Stimulated activated CD8-positive, alpha-beta memory T cell treated with anti-CD3 and anti-CD28 coated beads, Interleukin-7, amount 100 ng/mL, for 48 hours (primary cell): ENCODE results near the gene SCN1B.
"Not testable (repeated sequence)": the region's sequence is repeated elsewhere in the genome, so short reads cannot be mapped to it uniquely, and the experiment has no call there.

Experiments used
- DNase-seq, 2 donors: peaks; one replicate each; pipeline ENCODE4 v3.0.0-alpha.2; 2020; ENCODE audit warnings: low read depth in 1 of 2; ENCODE audit errors: extremely low read depth in 1 of 2

Gene SCN1B

GRCh38 chr19:35015954-35016351, 14.3 kb upstream of the SCN1B start:
- no peak for DNase-seq

DNA sequence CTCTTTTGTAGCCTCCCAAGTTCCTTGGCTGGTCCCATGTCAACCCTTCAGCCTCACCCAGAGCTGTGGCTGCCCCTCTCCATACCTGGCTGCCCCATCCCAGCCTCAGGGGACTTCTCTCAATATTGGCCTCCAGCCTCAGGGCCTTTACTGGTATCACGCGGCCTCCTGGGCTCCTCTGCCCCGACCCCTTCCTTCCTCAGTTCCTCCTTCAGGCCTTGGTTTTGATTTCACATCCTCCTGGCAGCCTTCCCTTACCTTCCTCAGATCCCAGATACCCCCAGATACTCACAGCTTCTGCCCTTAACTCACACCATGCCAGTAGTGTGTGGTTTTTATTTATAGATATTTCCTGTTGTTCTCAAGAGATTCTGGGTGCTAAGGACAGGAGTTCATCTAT, 12.8 kb upstream of the SCN1B start:
- no peak for DNase-seq

- no peak for DNase-seq
Measured at GRCh38 chr19:35018379-35018778, 11.9 kb upstream of the SCN1B start.

- no peak for DNase-seq
Measured at GRCh38 chr19:35019144-35019543, 11.1 kb upstream of the SCN1B start.

GRCh38 chr19:35021016-35021415, 9.3 kb upstream of the SCN1B start:
- DNase-seq = no peak

DNA sequence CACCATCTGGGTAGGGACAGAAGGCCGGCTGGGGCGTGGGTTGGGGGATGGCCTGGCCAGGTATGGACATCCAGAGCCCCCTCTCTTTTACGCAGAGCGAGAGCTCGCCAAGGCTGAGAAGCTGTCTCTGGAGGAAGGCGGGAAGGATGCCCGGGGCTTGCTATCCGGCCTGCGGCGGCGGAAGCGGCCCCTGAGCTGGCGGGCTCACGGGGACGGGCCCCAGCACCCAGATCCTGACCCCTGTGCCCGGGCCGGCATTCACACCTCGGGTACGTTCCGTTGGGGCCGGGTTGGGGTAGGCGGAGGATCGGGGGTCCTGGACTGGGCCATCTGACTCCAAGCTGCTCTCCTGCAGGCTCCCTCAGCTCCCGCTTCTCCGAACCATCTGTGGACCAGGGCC, 8.7 kb upstream of the SCN1B start:
- no peak for DNase-seq

- no peak for DNase-seq
Measured at GRCh38 chr19:35022460-35022859, 7.8 kb upstream of the SCN1B start.

GRCh38 chr19:35023428-35023827, 6.8 kb upstream of the SCN1B start:
- no peak for DNase-seq

DNA sequence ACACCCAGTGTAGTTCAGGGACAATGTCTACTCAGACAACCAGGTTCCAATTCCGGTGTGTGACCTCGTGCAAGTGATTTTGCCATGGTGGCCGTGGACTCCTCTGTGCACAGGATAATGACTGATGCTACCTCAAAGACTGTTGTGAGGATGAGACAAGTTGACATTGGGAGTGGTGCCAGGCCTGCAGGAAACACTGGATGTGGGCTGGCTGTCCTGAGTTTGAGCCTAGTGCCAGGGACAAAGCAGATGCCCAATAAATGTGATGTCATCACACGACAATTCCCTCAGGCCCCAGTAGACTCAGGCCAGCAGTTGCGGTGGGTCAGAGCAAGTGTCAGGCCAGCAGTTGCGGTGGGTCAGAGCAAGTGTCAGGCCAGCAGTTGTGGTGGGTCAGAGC, 6.2 kb upstream of the SCN1B start:
- DNase-seq = no peak

- no peak for DNase-seq
Measured at GRCh38 chr19:35025969-35026368, 4.3 kb upstream of the SCN1B start.

- DNase-seq = no peak
Measured at GRCh38 chr19:35026418-35026817, 3.9 kb upstream of the SCN1B start.

DNA sequence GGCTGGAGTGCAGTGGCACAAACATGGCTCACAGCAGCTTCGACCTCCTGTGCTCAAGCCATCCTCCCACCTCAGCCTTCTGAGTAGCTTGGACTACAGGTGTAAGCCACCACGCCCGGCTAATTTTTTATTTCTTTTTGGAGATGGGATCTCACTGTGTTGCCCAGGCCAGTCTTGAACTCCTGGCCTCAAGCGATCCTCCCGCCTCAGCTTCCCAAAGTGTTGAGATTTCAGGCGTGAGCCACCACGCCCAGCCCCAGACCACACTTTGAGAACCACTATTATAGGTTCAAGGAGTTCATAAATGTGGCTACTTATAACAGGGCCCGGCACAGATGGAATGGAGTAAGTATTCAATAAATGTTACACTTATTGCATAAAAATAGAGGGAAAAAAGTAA, 3.3 kb upstream of the SCN1B start:
- no peak for DNase-seq

DNA sequence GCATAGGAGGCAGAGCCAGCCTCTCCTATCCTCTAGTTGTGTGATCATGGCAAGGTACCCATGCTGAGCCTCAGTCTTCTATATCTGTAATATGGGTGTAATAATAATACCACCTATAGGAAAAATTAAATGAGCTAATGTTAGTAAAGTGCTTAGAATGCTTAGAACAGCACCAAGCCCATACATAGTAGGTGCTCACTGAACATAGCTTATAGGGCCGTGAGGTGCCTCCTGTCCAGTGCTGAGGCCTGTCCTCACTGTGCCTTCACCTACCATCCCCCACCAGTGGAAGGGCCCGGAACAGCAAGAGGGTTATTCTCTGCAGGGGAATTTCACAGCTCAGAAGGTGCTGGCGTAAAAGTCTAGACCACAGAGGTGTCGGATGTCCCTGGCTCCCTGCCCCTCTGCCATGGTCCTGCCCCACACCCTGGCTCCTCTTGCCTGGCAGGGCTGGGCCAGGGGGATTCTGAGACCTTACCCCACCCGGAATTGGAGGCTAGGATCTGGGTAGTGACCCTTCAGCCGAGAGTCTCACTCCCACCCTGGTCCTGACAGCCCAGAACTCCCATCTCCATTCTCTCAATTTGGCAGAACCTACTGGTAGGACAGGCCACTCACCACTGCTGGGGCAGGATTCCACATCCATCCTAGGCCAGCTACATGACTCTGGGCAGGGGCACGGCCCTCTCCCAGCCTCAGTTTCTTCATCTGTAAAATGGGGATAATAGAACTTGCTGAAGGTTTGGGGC, 2.2 kb upstream of the SCN1B start:
- no peak for DNase-seq

DNA sequence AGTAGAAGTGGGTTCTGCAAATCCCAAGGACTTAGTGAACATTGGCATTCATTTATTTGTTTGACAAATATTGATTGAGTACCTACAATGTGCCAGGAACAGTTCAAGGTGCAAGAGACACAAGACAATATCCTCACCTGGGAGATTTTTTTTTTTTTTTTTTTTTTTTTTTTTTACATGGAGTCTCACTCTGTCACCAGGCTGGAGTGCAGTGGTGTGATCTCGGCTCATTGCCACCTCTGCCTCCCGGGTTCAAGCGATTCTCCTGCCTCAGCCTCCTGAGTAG, 1.7 kb upstream of the SCN1B start:
- not testable (repeated sequence) for DNase-seq

- not testable (repeated sequence) for DNase-seq
Measured at GRCh38 chr19:35029275-35029736, 964 bp upstream of the SCN1B start.

GRCh38 chr19:35029737-35030256, 473 bp upstream of the SCN1B start:
- no peak for DNase-seq

GRCh38 chr19:35031072-35031881, 1.0 kb downstream of the SCN1B start:
- no peak for DNase-seq

DNA sequence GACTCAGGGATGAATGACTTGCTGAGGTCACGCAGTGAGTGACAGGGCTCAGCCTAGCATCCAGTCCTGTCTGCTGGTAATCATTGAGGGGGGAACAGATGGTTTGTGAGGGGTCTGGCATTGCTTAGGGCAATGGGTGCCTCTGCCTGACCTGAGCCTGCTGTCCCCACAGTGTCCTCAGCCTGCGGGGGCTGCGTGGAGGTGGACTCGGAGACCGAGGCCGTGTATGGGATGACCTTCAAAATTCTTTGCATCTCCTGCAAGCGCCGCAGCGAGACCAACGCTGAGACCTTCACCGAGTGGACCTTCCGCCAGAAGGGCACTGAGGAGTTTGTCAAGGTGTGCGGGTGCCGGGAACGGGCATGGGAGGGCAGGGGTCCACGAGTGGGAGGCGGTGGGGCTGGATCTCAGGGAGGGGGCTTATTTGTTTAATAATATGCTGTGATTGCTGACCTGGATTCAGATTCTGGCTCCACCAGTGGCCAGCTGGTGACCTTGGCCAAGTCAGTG, 2.1 kb downstream of the SCN1B start:
- no peak for DNase-seq

DNA sequence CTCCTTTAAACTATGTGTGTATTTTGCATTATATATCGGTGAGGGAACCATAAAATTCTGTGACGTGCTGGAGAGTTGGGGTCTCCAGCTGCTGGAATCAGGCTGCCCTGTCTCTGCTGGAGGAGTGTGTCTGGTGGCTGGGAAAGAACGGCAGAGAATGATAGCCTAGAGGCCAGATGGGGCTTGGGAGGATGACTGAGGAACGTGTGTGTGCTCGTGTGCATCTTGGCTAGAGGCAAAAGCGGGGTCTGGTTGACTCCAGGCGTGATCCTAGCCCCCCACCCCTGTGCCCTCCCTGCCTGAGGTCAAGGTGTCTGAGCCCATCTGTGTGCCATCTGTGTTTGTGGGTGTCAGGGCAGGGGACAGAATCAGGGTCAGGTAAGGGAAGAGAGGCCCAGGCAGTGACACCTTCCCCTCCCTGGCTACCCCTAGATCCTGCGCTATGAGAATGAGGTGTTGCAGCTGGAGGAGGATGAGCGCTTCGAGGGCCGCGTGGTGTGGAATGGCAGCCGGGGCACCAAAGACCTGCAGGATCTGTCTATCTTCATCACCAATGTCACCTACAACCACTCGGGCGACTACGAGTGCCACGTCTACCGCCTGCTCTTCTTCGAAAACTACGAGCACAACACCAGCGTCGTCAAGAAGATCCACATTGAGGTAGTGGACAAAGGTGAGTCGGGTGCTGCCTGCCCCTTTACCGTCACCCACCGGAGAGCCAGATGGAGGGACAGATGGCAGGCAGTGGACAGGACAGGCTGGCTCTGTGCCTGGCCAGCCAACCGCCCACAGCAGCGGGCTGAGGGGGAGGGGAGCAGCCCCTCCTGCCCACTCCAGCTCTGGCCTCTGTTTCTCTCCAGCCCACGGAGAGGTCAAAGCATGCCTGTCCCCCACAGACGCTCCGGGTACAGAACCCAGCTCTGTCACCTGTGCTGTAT, 3.1 kb downstream of the SCN1B start:
- no peak for DNase-seq

DNA sequence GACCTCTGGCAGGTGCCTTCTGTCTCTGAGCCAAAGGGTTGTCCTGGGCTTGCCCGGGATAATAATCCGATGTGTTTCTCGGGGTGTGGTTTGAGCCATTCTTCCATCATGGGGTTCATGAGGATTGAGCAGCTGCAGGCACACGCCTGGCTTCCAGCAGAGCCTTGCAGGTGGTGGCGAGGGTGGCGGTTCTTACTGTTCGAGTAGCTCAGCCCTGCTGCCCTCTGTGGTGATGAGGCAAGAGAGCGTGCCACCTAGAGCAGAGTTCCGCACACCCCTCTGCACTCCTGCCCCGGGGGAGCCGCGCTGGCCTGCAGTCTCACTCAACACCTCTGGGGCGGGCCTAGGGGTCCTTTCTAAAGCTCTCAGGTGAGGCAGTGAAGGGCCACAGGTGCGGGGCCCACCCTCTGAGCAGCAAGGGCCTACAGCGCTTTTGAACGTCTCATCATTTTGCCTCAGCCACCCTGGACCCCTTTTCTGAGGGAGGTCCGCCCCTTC, 3.8 kb downstream of the SCN1B start:
- DNase-seq = no peak
